HG03469 (cell line): ENCODE data around the gene CXCR3.

Source experiments
- ATAC-seq: cut with Tn5 transposase; IDR thresholded peaks from one replicate; pipeline ENCODE4 v1.9.1; 2021; ENCODE audit warnings: mild to moderate bottlenecking, moderate library complexity, moderate number of reproducible peaks; ENCODE audit not compliant: unreplicated experiment

The CXCR3 gene

DNA sequence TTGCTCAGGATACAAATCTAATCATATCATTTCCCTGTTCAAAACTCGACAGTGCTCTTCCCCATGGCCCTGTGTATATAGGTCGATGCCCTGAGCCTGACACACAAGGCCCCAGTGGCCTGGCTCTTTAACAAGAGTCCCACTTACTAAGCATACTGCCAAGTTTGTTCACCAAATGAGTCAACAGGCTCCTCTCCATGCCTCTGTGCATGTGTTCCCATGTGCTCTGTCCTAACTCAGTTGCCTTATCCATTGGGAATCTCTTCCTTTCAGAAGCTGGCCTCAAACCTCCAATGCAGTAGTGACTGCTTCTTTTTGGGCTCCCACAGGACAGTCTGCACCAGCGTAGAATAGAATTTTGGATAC is 18.9 kb upstream of the CXCR3 start:
- ATAC-seq, result no peak

DNA sequence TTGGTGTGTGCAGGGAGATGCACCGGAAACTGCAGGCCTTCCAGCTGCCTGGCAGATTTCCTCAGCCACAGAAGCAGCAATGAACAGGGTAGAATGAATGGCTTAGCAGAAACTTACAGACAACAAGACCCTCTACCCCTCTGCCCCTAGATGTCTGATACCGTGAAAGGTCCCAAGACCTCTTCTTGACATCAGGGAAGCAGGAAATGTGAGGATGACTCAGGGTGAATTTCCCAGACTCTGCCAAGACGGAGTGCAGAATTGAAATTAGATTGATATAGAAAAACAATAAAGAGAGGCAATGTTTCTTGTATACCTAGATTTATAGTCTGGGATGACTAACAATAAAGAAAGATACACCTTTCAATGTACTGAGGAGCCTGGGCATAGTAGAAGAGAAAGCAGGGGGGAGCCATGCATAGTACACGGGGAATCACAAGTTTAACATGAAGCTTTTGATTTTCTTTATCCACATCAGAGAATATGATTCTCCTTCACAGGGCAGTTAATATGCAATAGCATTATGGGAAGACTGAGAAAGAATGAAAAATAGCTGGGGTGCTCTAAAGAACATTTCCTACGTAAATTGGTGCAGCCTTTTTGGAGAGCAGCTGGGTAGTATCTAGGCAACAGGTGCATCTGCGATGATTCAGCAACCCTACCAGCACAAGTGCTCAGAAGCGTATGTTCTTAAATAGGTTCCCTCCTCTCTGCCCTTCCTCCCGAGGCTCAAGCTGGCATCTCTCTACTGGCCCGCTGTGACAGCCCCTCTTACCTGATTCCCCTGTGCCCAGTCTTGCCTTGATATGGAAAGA is 18.3 kb upstream of the CXCR3 start:
- ATAC-seq, result no peak

DNA sequence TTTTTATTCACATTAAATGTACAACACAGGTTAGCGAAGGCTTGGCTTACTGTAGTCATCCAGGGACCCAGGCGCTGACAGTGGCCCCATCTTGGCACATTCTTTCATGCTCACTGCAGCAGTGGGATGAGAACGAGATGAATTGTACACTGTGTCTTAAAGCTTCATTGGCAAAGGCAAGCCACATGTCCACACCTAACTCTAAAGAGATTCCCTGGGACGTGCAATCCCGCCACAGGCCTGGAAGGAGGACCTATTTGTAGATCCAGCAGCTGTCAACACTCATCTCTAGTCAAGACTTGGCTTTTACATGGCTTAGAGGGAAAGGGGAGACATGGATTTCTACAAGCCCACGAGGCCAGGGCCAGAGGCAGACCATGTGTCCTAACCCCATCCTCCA is 16.1 kb upstream of the CXCR3 start:
- ATAC-seq, result no peak

DNA sequence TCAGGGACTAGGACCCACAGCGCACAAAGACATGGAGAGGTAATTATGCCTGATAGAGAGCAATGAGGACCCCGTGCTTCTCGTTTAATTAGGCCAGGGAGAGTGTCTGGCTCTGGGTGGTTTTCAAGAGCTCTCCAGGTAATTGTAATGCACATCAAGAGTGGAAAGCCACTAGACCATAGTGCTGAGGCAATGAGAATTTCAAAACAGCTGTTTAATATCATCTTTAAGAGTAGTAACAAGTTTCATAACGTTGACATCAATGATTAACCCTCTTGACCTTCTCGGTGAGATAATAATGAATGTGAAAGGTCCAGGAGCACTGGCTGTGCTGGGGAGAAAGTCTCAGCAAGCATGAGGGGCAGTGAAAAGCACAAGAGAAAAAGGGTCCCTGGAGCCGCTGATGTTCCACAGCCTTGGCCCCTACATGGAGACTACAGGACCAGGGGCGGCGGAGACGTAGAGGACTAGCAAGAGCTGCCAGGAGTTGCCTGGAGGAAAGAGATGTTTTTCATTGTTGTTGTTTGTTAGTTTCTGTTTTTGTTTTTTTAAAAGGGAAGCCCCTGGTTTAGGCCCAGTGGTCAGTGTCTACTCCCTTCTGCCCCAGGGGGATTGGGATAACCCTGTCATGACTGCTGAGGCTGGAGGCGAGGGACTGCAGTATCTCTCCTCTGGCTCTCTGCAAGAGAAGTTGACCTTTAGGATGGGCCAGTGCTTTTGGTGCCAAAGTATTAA is 14.8 kb upstream of the CXCR3 start:
- no peak for ATAC-seq

DNA sequence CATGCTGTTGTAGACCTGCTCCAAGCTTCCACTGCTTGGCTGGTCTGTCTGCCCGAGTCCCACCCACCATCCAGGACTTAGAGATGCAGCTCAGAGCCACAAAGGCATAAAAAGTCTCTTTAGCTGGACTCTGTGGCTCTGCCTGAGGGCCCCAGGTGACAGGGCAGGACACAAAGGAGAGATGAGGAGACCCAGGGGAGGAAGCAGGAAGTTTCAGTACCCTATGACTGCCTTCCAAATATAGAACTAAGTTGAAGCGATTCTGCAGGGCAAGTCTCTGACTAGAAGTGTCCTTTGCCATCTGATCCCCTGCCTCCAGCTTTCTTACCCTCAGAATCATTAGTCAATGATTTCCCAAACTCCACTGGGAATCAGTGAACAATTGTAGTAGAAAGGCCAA is 11.2 kb upstream of the CXCR3 start:
- no peak for ATAC-seq

DNA sequence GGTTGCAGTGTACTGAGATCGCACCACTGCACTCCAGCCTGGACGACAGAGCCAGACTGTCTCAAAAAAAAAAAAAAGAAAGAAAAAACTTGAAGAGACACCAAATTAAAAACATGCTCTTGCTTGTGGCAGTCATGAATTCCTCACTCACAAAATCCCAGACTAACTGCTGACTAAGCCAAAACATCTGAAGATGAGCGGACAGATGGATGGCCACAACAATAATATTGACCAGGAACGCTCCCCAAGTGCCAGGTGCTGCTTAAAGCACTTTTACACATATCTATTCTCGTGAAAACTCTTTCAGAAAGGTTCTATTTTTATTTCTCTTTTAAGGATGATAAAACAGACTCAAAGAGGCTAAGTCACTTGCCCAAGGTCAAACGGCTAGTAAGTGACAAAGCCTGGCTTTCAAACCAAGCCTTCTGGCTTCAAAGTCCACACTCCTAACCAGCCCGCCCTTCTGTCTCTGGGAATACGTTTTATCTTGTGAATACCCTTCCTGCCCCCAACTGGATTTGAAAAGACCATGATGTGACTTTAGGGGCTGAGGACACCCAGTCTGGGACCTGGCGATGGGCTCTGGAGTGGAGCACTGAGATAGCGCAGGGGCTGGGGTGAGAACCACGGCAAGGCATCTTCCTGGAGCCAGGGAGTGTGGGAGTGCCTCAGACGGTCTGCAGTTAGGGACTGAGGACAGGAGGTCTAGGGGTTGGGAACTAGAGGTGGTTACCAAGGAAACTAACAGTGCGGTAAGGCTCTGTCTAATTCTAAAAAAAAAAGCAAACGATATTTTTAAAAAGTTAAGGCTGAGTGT is 9.5 kb upstream of the CXCR3 start:
- ATAC-seq, result no peak

DNA sequence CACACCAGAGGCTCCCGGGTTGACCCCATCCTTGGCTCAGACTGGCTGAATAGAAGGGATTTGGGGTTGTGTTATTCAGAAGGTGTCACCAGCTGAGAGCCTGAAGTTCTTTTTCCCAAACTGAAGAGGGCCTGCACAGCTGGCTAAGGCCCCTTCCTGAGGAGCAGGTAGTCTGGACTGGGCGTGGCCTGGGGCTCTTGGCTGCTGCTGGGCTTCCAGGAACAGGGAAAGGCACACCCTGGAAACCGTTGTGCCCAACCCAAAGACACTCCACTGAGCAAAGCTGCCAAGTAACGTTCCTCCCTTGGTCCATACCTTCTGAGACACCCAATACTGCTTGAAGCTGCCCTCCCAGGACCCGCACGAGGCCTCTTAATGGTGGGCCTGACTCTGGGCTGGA is 8.3 kb upstream of the CXCR3 start:
- ATAC-seq, result no peak

DNA sequence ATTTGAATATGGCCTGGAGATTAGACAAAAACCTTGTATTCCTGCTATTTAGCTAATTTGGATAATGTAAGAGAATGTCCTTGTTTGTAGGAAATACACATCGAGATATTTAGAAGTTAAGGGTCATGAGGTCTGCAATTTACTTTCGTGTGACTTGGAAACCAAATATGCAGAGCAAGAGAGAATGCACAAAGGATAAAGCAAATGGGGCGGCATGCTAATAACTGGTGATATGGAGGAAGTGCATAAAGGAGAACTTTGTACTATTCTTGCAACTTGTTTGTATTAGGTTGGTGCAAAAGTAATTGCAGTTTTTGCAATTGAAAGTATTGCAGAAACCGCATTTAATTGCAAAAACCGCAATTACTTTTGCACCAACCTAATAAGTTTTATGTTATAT is 7.2 kb upstream of the CXCR3 start:
- no peak for ATAC-seq

DNA sequence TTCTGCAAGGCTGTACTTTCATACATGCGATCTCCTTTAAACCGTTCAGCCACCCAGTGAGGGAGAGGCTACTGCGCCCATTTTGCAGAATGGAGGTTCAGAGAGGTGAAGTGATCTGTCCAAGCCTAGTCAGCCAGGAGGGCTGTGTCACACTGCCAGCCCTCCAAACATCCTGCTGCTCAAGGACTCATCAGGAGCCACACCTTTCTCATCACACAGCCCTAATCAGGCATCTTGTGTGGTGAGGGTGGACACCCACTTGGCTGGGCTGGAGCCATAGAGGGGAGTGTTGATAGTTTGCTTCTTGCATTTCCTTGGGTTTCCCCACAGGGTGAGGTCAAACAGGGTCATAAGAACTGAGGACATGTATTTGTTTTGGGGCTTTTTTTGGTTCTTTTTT is 5.4 kb upstream of the CXCR3 start:
- no peak for ATAC-seq

DNA sequence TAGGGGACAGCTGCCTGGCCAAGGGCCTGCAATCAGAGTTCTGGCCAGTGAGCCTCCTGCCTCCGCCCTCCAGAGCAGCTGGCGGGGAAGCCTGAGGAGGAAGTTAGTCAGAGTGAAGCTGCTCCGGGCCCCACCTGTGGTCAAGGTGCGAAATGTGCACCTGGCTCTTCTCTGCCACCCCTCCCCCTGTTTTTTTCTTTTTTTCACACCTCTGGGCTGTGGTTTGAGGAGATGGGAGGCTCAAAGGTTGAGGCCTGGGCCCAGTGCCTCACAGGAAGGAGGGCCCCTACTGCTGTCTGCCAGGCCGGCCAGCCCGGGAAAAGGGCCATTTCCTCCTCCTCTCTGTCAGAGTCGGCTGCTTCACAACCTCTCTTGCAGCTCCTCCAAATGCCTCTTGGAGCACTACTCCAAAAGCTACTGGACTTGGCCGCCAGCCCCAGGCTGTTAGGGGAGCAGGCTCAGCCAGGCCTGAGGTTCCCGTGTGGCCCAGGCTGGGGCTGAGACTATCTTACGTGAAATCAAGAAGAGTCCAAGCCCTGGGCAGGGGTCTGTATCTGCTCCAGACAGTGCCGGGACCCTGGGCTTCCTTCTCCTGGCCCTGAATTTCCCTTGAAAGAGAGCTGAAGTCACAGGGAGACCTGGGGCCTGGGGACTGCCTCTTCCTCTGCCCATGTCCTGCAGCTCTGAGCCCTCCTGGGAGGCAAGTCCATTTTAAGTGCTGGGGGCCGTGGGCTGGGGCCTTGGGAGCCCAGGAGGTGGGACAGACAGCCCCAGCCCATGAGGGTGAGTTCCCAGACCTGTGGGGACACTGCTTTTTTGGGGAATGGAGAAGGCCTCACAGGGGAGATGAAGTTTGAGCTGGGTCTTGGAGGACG is 4.5 kb upstream of the CXCR3 start:
- peak; percentile 30 for ATAC-seq

DNA sequence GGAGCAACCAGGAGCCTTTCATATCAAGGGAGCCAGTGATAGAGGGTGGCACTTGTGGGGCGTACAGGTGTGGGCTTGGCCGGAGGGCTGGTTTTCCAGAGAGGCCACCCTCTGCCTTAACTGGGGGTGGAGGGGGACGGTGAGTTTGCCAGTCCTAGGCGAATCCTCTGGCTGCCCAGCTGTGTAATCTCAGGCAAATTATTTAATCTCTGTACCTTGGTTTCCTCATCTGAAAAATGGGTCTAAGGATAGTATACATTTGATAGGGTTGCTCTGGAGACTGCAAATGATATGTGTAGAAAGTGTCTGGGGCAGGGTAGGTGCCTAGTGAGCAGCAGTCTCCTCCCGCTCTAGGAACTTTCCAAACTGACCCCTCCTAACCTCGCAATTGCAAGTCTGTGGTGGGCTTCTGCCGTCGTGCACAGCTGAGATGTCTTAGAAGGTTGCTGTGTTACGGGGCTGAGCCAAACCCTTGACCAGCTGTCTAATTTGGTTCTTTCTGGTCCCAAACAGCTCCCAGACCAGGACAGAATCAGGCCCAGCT is 3.8 kb upstream of the CXCR3 start:
- no peak for ATAC-seq

DNA sequence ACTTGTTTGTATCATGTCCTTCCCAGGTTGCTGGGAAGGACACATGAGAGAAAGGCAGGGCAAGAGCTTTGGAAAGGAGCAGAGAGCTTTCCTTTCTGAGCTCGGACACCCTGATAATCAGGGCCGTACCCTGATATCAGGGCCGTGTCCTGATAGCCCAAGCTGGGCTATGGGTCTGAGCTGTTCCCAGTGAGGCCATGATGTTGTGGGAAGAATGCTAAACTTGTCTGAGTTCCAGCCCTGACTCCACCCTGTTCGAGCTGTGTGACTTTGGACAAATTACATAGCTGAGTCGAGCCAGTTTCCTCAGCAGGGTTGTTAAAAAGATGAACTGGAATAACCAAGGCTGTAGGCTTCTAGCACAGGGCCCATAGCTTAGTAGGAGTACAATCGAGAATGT is 3.3 kb upstream of the CXCR3 start:
- no peak for ATAC-seq

DNA sequence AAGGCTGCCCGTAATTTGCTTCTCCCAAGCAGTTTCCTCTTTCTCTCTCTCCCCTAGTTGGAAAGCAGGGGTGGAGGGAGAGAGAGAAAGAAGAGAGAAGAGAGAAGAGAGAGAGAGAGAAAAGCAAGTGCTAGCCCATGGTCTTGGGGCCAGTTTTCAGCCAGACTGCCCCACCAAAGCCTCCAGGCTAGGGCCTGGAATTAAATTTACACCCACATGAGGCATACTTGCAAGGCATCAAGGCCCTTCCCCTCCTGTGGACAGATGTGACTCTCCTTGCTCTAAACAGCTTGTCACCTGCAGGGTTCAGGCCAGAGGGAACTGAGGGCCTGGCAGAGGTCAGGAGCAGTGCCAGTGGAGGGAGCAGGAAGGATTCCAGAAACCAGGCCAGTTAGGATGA is 1.7 kb upstream of the CXCR3 start:
- ATAC-seq, result no peak

DNA sequence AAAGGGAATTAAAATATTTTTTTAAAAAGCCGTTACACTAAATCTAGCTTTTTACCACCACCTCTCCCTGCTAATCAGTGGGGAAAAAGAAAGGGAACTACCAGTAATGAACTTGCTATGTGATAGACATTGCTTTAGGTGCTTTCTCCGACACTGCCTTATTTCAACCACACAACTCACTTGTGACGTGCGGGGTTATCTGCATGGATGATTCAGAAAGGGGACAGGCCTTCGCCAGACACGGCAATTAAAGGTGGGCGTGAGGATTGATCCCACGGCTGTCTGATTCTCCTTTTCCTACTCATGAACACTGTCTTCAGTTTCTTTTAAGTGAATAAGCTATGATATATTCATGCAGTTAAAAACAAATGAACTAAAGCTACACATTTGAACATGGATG is 882 bp upstream of the CXCR3 start:
- no peak for ATAC-seq

DNA sequence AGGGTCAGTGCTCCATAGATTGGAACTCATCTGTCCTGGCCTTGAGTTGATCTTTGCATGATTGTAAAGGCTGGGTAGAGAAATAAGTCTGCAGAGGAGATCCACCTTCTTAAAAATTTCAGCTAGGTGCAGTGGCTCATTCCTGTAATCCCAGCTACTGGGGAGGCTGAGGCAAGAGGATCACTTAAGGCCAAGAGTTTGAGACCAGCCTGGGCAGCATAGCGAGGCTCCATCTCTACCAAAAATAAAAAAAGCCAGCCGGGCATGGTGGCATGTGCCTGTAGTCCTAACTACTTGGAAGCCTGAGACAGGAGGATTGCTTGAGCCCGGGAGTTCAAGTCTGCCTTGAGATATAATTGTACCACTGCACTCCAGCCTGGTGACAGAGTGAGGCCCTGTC is 476 bp upstream of the CXCR3 start:
- no peak for ATAC-seq

DNA sequence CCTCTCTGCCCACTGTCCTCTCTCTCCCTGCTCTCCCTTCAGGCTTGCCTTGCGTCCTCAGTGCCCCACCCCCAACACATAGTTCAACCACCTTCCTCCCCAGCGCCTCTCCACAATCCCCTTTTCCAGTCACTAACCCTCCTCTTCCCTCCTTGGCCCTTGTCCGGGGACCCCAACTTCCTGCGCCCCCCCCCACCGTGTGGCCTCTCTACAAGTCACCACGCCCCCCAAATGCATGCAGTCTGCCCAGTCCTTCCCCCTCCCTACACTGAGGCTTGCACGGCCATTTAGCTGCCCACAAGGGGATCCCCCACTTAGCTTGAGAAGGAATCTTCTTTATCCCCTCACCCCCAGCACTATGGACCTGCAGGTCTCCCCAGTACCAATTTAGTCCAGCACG is 569 bp downstream of the CXCR3 start:
- no peak for ATAC-seq

DNA sequence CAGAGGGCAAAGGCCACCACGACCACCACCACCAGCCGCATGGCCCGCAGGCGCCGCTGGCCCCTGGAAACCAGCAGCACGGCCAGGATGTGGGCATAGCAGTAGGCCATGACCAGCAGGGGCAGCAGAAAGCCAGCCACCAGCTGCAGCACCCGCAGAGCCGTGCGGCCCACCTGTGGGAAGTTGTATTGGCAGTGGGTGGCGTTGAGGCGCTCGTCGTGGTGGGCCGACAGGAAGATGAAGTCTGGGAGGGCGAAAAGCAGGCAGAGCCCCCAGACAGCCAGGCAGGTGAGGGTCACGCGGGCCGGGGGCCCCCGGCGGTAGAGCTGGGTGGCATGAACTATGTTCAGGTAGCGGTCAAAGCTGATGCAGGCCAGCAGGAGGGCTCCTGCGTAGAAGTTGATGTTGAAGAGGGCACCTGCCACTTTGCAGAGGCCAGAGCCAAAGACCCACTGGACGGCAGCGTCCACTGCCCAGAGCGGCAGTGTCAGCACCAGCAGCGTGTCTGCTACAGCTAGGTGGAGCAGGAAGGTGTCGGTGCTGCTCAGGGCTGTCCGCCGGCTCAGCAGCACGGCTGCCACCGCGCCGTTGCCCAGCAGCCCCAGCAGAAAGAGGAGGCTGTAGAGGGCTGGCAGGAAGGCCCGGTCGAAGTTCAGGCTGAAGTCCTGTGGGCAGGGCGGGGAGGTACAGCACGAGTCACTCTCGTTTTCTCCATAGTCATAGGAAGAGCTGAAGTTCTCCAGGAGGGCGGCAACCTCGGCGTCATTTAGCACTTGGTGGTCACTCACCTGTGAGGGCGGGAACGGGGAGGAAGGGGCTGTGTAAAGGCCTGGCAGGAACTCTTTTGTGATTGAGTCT is 1.4 kb downstream of the CXCR3 start:
- no peak for ATAC-seq

DNA sequence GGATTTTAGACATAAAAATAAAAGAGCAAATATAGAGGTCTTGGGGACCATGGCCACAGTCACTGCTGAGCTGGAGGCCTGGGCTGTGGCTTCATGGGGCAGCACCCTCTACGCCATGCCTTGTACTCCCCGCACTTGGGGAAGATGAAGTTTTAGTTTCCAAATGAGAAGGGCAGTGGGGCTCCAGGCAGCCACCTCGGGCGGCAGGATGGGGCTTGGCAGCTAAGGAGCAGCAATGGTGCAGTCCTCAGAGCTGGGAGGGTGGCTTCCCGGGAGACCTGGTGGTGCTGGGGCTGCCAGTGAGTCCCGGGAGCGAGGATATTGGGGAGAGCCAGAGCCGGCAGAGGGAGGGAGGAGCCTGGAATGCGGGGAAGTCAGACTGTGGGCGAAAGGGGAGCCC is 2.4 kb downstream of the CXCR3 start:
- ATAC-seq, result no peak

DNA sequence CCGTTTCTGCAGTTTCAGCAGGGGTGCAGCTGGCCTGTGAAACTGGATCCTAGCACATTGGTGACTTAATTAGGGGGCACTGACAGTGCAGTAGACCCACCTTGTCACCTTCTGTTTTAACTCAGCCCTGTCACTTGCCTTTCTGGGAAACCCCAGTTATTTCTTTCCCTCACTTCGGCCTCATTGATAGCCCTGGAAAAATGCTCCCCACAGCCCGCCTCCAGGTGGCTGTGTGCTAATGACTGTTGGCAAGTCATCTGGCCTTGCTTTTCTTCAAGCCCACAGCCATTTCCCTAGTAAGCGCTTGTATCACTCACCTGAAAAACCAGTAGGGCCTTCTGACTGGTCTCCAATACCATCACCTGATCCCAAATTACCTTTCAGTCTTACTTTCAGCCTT is 3.3 kb downstream of the CXCR3 start:
- no peak for ATAC-seq

DNA sequence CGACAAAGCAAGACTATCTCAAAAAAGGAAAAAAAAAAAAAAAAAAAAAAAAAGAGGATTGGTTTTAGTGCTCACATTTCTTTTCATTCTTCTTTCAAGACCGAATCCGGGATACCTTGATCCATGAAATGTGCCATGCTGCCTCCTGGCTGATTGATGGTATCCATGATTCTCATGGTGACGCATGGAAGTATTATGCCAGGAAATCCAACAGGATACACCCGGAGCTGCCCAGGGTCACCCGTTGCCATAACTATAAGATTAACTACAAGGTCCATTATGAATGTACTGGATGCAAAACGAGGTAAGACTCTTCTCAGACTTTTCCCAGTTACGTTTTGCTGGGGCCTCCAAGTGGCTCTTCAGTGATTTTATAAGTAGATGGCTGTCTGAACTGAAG is 6.1 kb downstream of the CXCR3 start:
- no peak for ATAC-seq
